CD4-positive, alpha-beta T cell (primary cell): Measurements from ENCODE around the gene CMKLR1. TPM values are rescaled to one million over a fixed set of nuclear protein-coding genes. Genes with fewer than 3 reads are reported as not detected.
A peak's percentile ranks its signal among the peaks of the same experiment; 100 is the strongest.

Experiments used
- ATAC-seq: fragments of 200-7000 bp; cut with Tn5 transposase; one replicate; pipeline ENCODE4 v1.10.0; 2022; ENCODE audit warnings: mild to moderate bottlenecking; ENCODE audit not compliant: poor library complexity
- CTCF ChIA-PET: fragments of 350-600 bp; sonication (Branson Sonifier 250); formaldehyde crosslinking; loops from one replicate; lab custom pipeline; 2021; ENCODE audit warnings: antibody characterized with exemption, inconsistent platforms; lab: Charles Lee
- POLR2A ChIA-PET: fragments of 350-600 bp; sonication (Branson Sonifier 250); formaldehyde crosslinking; loops from one replicate; lab custom pipeline; 2021; ENCODE audit warnings: antibody characterized with exemption, inconsistent platforms; lab: Charles Lee
- DNase-seq, 14 experiments: peaks; one replicate each; pipeline ENCODE4 v3.0.0-alpha.2; 2013 to 2020; ENCODE audit warnings: mixed read lengths in 2 of 14
- H3K27ac ChIP-seq, 2 donors: one replicate each; pipeline versions ENCODE4 v1.5.1 to v1.7.0; 2013; ENCODE audit warnings: low read length in 2 of 2, low read depth in 1 of 2, mild to moderate bottlenecking in 1 of 2
- H3K27me3 ChIP-seq, 2 experiments: 1 replicate in 1 of 2; 2 replicates in 1 of 2; pipeline versions ENCODE4 v1.6.1 to v1.7.0; 2013; ENCODE audit warnings: low read length in 2 of 2, control low read depth in 1 of 2, mild to moderate bottlenecking in 1 of 2, moderate library complexity in 1 of 2; ENCODE audit not compliant: insufficient read depth in 2 of 2, control insufficient read depth in 1 of 2
- H3K36me3 ChIP-seq: one replicate; pipeline ENCODE4 v1.6.1; 2013; ENCODE audit warnings: low read length, control low read depth; ENCODE audit not compliant: insufficient read depth
- H3K4me1 ChIP-seq: one replicate; pipeline ENCODE4 v1.6.1; 2013; ENCODE audit warnings: low read length, control low read depth; ENCODE audit not compliant: insufficient read depth
- H3K4me3 ChIP-seq: one replicate; pipeline ENCODE4 v1.5.1; 2013; ENCODE audit warnings: mild to moderate bottlenecking, low read length, moderate library complexity
- H3K9me3 ChIP-seq, 2 experiments: 1 replicate in 1 of 2; 2 replicates in 1 of 2; pipeline versions ENCODE4 v1.6.1 to v1.7.0; 2013; ENCODE audit warnings: low read length in 2 of 2, mild to moderate bottlenecking in 2 of 2, control low read depth in 1 of 2, moderate library complexity in 1 of 2; ENCODE audit not compliant: control insufficient read depth in 1 of 2, insufficient read depth in 1 of 2
- H3K27ac Mint-ChIP-seq: one replicate; pipeline ENCODE4 v1.8.0; 2020; ENCODE audit warnings: mixed read lengths
- H3K27me3 Mint-ChIP-seq: one replicate; pipeline ENCODE4 v1.8.0; 2021; ENCODE audit warnings: mixed read lengths
- H3K36me3 Mint-ChIP-seq: one replicate; pipeline ENCODE4 v1.8.0; 2021; ENCODE audit warnings: low read depth, mixed read lengths
- H3K4me1 Mint-ChIP-seq: one replicate; pipeline ENCODE4 v1.8.0; 2021; ENCODE audit warnings: low read depth, mixed read lengths
- H3K4me3 Mint-ChIP-seq: one replicate; pipeline ENCODE4 v1.8.0; 2020; ENCODE audit warnings: mild to moderate bottlenecking, mixed read lengths
- H3K9me3 Mint-ChIP-seq: one replicate; pipeline ENCODE4 v1.8.0; 2020; ENCODE audit warnings: mixed read lengths
- intact Hi-C, 2 experiments: fragments of 100-400 bp; cut with DNase I in 1 of 2; cut with micrococcal nuclease in 1 of 2; formaldehyde crosslinking; loops; one replicate each; pipeline versions ENCODE4 v1.15.1 to v1.9.0; 2023 to 2025; cut with DNase I, micrococcal nuclease
- total RNA-seq, 174 experiments: library from RNA in 2 of 174; stranded (reverse) in 2 of 174; gene quantifications; one replicate each; pipeline ENCODE4 v1.2.3 and lab custom pipeline; 2021 to 2026
- TF ChIP-seq, protein P1 (sequence below): fragments of 200-600 bp; IDR thresholded peaks from one replicate; pipeline ENCODE4 v1.8.0; 2022; ENCODE audit warnings: antibody characterized with exemption, mild to moderate bottlenecking

CMKLR1 gene
- total RNA-seq, 2 experiments from 2014 or later, result not detected

DNA sequence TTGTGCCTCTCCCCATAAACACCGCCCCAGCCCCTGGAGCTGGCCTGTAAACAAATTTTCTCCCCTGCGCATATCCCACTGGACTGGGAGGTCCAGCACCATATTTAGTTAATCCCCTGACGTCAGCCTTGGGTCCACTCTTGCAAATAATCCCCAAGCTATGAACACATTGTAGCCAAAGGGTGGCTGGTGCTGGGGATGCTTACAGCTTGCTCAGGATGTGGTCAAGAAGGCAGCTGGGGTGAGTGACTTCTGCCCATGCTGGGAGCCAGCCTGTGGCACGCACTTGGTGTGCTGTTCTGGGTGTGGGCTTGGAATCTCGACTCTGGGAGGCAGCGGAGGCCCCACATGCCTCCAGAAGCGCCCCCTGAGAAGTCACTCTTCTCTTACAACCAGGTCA lies 32.1 kb downstream of the CMKLR1 start:
- no peaks in the 10 kb centered on the region for H3K36me3 ChIP-seq
- H3K4me3 ChIP-seq, result no peak overlapping the region
- H3K4me1 ChIP-seq, result peaks cover 12% of the 10 kb centered on the region
- TF ChIP-seq, protein P1, sequence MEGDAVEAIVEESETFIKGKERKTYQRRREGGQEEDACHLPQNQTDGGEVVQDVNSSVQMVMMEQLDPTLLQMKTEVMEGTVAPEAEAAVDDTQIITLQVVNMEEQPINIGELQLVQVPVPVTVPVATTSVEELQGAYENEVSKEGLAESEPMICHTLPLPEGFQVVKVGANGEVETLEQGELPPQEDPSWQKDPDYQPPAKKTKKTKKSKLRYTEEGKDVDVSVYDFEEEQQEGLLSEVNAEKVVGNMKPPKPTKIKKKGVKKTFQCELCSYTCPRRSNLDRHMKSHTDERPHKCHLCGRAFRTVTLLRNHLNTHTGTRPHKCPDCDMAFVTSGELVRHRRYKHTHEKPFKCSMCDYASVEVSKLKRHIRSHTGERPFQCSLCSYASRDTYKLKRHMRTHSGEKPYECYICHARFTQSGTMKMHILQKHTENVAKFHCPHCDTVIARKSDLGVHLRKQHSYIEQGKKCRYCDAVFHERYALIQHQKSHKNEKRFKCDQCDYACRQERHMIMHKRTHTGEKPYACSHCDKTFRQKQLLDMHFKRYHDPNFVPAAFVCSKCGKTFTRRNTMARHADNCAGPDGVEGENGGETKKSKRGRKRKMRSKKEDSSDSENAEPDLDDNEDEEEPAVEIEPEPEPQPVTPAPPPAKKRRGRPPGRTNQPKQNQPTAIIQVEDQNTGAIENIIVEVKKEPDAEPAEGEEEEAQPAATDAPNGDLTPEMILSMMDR, result no peak
- Mint-ChIP-seq H3K27ac (no peak overlapping the region), H3K9me3 (no peaks in the 10 kb centered on the region), H3K36me3 (no peaks in the 10 kb centered on the region), H3K4me3 (no peak overlapping the region), H3K27me3 (peaks cover 6% of the 10 kb centered on the region), H3K4me1 (peaks cover 24% of the 10 kb centered on the region)
- intact Hi-C loops, result no loop called here
- ChIA-PET POLR2A (interaction anchor here (1.0 kb wide), 1 partner anchor 9 kb away, joined by 3 read pairs; no protein-coding TSS in a partner anchor), CTCF (no interaction called here)
- no peaks in the 10 kb centered on the region for H3K9me3 ChIP-seq
- DNase-seq (peak in 2 of 14 experiments; percentile 26 to 45), ATAC-seq (no peak)
- H3K27me3 ChIP-seq, result peaks cover 0 to 7% of the 10 kb centered on the region in 2 experiments
- no peak overlapping the region for H3K27ac ChIP-seq

DNA sequence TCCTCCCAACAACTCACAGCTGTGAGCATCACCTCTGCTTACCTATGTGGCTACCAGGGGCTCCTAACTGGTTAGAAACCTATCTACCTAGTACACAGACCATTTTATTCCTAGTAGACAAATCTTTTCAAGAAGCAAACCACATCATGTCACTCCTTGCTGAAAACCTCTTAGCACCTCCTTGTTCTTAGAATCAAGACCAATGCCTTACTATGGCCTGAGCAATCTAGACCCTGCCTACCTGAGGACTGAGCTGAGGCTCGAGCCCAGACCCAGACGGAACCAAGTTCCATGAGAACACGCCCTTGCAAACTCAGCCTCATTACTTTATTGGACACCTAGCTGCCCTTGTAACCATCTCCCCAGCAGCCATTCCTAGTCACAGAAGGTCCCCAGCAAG lies 32.6 kb downstream of the CMKLR1 start:
- Histone ChIP-seq H3K36me3 (no peaks in the 10 kb centered on the region), H3K27ac (no peak overlapping the region), H3K4me3 (no peak overlapping the region), H3K9me3 (no peaks in the 10 kb centered on the region), H3K4me1 (peaks cover 15% of the 10 kb centered on the region), H3K27me3 (peaks cover 0 to 7% of the 10 kb centered on the region in 2 experiments)
- DNase-seq, result no peak
- H3K9me3 Mint-ChIP-seq, result no peaks in the 10 kb centered on the region
- no peaks in the 10 kb centered on the region for H3K36me3 Mint-ChIP-seq
- H3K4me3 Mint-ChIP-seq, result no peak overlapping the region
- CTCF ChIA-PET, result no interaction called here
- peaks cover 6% of the 10 kb centered on the region for H3K27me3 Mint-ChIP-seq
- H3K4me1 Mint-ChIP-seq, result peaks cover 25% of the 10 kb centered on the region
- intact Hi-C loops, result no loop called here
- no peak for ATAC-seq
- no peak overlapping the region for H3K27ac Mint-ChIP-seq
- POLR2A ChIA-PET, result interaction anchor here (1.0 kb wide), 1 partner anchor 8 kb away, joined by 3 read pairs; no protein-coding TSS in a partner anchor
- TF ChIP-seq, protein P1, result no peak

GRCh38 chr12:108305991-108306501 lies 33.1 kb downstream of the CMKLR1 start:
- Histone ChIP-seq H3K27me3 (peaks cover 0 to 7% of the 10 kb centered on the region in 2 experiments), H3K4me3 (no peak overlapping the region), H3K36me3 (no peaks in the 10 kb centered on the region), H3K4me1 (peaks cover 15% of the 10 kb centered on the region), H3K27ac (no peak overlapping the region), H3K9me3 (no peaks in the 10 kb centered on the region)
- H3K4me1 Mint-ChIP-seq, result peaks cover 25% of the 10 kb centered on the region
- H3K27ac Mint-ChIP-seq, result no peak overlapping the region
- no peaks in the 10 kb centered on the region for H3K9me3 Mint-ChIP-seq
- CTCF ChIA-PET, result no interaction called here
- intact Hi-C loops, result no loop called here
- DNase-seq (peak in 1 of 14 experiments; percentile 37), ATAC-seq (no peak)
- peaks cover 6% of the 10 kb centered on the region for H3K27me3 Mint-ChIP-seq
- TF ChIP-seq, protein P1, result no peak
- no peak overlapping the region for H3K4me3 Mint-ChIP-seq
- POLR2A ChIA-PET, result no interaction called here
- H3K36me3 Mint-ChIP-seq, result no peaks in the 10 kb centered on the region
